Measurements from ENCODE around the gene PASD1.

The PASD1 gene

GRCh38 chrX:151634937-151635336, 71.5 kb downstream of the PASD1 start:
- no peak for DNase-seq (ENCODE audit: low spot score)
- TF ChIP-seq, protein P1, sequence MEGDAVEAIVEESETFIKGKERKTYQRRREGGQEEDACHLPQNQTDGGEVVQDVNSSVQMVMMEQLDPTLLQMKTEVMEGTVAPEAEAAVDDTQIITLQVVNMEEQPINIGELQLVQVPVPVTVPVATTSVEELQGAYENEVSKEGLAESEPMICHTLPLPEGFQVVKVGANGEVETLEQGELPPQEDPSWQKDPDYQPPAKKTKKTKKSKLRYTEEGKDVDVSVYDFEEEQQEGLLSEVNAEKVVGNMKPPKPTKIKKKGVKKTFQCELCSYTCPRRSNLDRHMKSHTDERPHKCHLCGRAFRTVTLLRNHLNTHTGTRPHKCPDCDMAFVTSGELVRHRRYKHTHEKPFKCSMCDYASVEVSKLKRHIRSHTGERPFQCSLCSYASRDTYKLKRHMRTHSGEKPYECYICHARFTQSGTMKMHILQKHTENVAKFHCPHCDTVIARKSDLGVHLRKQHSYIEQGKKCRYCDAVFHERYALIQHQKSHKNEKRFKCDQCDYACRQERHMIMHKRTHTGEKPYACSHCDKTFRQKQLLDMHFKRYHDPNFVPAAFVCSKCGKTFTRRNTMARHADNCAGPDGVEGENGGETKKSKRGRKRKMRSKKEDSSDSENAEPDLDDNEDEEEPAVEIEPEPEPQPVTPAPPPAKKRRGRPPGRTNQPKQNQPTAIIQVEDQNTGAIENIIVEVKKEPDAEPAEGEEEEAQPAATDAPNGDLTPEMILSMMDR (IDR thresholded peaks at IDR 0.05; ENCODE audit: extremely low read depth, missing control alignments): no peak

DNA sequence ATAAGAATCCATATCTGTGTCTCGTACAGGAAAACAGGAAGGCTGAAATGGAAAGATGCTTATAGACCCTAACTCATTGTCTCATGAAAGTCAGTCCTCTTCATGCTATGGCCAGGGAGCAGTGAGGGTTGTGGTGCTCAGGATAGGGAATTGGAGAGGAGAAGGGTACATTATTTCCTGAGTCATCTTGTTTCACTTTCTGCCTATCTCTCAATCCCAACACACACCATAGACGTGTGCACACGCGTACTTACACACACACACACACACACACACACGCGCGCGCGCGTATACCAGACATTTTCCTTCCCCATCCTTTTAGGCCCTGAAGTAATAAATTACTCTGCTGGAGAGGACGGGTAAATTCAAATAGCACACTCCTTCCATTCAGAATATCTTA, 78.1 kb downstream of the PASD1 start:
- TF ChIP-seq, protein P1 (IDR thresholded peaks at IDR 0.05; ENCODE audit: extremely low read depth, missing control alignments): no peak
- DNase-seq (ENCODE audit: low spot score): no peak

DNA sequence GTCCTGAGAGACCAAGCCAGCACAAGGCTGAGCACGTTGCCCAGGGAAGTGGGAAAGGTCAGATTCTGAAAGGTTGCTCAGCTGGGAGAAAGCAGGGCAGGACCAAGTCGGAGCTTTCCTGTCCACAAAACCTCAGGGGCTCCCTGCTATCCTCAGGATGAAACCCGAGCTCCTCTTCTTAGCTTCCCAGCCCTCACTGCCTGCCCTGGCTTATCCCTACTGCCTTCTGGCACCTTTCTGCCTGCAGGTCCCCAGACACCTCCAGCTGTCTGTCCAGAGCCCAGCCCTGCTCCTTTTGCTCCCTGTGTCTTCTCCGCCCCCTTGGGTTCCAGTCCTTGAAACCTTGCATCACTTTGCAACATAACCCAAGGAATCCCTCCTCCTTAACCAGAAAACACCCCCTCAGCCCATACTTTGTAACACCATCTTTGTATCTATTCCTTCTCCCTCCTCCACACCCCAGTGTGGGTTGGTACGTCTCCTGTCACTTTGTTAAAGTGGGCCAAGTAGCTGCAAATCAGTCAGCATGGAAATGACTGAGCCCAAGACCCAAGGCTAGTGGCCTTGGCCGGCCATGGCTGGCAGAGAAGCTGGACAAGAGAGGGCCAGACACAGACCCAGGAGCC, 111.8 kb downstream of the PASD1 start:
- TF ChIP-seq, protein P1 (IDR thresholded peaks at IDR 0.05; ENCODE audit: extremely low read depth, missing control alignments): no peak
- DNase-seq (ENCODE audit: low spot score): no peak

- TF ChIP-seq, protein P1 (IDR thresholded peaks at IDR 0.05; ENCODE audit: extremely low read depth, missing control alignments): no peak
These were observed 112.7 kb downstream of the PASD1 start for GRCh38 chrX:151676196-151676595.

DNA sequence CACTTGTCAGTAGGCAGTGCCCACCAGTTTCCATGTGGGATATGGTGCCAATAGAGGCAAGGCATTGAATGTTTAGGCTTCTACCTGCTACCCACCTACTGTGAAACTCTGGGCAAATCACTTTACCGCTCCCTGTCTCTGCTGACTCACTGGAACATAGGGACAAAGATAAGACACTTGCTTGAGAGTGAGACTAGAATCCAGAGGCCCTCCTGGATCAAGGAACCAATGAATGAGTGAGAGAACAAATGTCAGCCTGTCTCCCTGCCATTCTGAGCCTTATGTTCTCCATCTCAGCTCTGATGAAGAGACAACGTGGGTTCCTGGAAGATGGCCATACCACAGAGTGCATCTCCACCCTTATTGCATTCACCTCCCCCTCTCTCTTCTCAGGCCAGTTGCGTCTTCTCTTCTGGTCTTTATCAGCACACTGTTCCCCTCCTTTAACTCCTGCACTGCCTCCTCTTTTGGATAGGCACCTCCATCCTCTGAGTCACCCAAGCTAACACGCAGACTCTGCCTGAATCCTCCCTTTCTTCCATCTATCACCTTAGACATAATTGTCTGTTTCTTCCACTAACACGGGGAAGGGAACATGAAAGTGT, 116.4 kb downstream of the PASD1 start:
- TF ChIP-seq, protein P1 (IDR thresholded peaks at IDR 0.05; ENCODE audit: extremely low read depth, missing control alignments): no peak
- DNase-seq (ENCODE audit: low spot score): no peak

More at GRCh38 chrX:151676196-151676595, 112.7 kb downstream of the PASD1 start:
- DNase-seq (ENCODE audit: low spot score): no peak

DNA sequence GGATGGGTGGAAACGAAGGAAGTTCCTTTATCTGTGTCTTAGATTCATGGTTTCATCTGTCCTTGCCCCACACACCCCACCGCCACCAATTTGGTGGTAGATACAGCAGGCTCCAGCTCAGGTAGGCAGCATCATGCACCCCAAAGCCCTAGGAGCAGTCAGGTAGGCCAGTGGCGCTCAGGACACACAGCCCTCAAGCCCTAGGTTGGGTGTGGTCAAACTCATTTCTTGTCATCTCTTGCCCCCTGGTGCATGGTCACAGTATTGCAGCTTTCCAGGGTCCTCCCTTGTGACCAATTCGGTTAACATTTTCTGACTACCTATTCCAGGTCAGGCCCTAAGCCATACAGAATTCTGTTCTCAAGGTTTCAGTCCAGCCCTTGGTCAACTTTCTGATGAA, 117.3 kb downstream of the PASD1 start:
- TF ChIP-seq, protein P1 (IDR thresholded peaks at IDR 0.05; ENCODE audit: extremely low read depth, missing control alignments): peak; percentile 21
- peak; percentile 53 for DNase-seq (ENCODE audit: low spot score)

- TF ChIP-seq, protein P1 (IDR thresholded peaks at IDR 0.05; ENCODE audit: extremely low read depth, missing control alignments): no peak
- no peak for DNase-seq (ENCODE audit: low spot score)
These were observed 124.2 kb downstream of the PASD1 start for GRCh38 chrX:151687635-151688034.

All from GM20000 (cell line).